IMR-90 (cell line): Measurements from ENCODE around the gene SLC18B1. TPM values are rescaled to one million over a fixed set of nuclear protein-coding genes. Genes with fewer than 3 reads are reported as not detected.

Source experiments
- ATAC-seq: fragments of 200-7000 bp; cut with Tn5 transposase; 2 replicates; pipeline ENCODE4 v1.9.1; 2020; ENCODE audit warnings: low read depth, mild to moderate bottlenecking, moderate library complexity
- BruUV-seq: library from RNA; stranded (reverse); fragments of 400-500 nt; replicated peaks from 2 replicates; lab custom pipeline; 2021; lab: Mats Ljungman, UMichigan
- CTCF ChIA-PET: fragments of 300-600 bp; formaldehyde crosslinking; extraction: SDS; loops from one replicate; lab custom pipeline; 2021; ENCODE audit warnings: antibody characterized with exemption; lab: Yijun Ruan, JAX
- POLR2A ChIA-PET: fragments of 300-600 bp; sonication (Branson Sonifier 250); formaldehyde crosslinking; loops from one replicate; lab custom pipeline; 2022; ENCODE audit warnings: antibody characterized with exemption; ENCODE audit not compliant: unreplicated experiment; lab: Charles Lee
- DNase-seq: peaks from one replicate; pipeline ENCODE4 v3.0.0; 2013
- H2AFZ ChIP-seq: replicated peaks from 2 replicates; pipeline ENCODE3; 2013; ENCODE audit warnings: low read length, mild to moderate bottlenecking; ENCODE audit not compliant: poor library complexity
- H2AK5ac ChIP-seq: 2 replicates; pipeline ENCODE4 v1.6.1; 2013; ENCODE audit warnings: low read depth, low read length, inconsistent platforms
- H2AK9ac ChIP-seq: replicated peaks from 2 replicates; pipeline ENCODE3; 2013; ENCODE audit warnings: mild to moderate bottlenecking, low read depth, low read length, moderate library complexity; ENCODE audit not compliant: poor library complexity
- H2BK120ac ChIP-seq: 2 replicates; pipeline ENCODE4 v1.6.1; 2013; ENCODE audit warnings: low read depth, low read length, inconsistent platforms
- H2BK15ac ChIP-seq: 3 replicates; pipeline ENCODE4 v1.6.1; 2013; ENCODE audit warnings: low read depth, low read length, inconsistent platforms
- H2BK20ac ChIP-seq: 2 replicates; pipeline ENCODE4 v1.6.1; 2013; ENCODE audit warnings: low read depth, mild to moderate bottlenecking, inconsistent platforms, low read length, moderate library complexity
- H2BK5ac ChIP-seq: 2 replicates; pipeline ENCODE4 v1.6.1; 2013; ENCODE audit warnings: mild to moderate bottlenecking, low read depth, low read length, inconsistent platforms; ENCODE audit not compliant: poor library complexity, severe bottlenecking
- H3K14ac ChIP-seq: replicated peaks from 2 replicates; pipeline ENCODE4 v1.6.1; 2013; ENCODE audit warnings: low read depth, low read length, inconsistent platforms
- H3K18ac ChIP-seq: 2 replicates; pipeline ENCODE4 v1.6.1; 2013; ENCODE audit warnings: low read depth, low read length, control low read depth
- H3K23ac ChIP-seq: 2 replicates; pipeline ENCODE4 v1.6.1; 2013; ENCODE audit warnings: low read depth, low read length, inconsistent platforms
- H3K27ac ChIP-seq: 2 replicates; pipeline ENCODE4 v1.5.1; 2013; ENCODE audit warnings: mild to moderate bottlenecking, control low read depth, low read length; ENCODE audit not compliant: insufficient read depth
- H3K27me3 ChIP-seq: 2 replicates; pipeline ENCODE4 v1.6.1; 2013; ENCODE audit warnings: low read length; ENCODE audit not compliant: control insufficient read depth, insufficient read depth
- H3K36me3 ChIP-seq: 2 replicates; pipeline ENCODE4 v1.6.1; 2013; ENCODE audit warnings: low read length, mixed read lengths; ENCODE audit not compliant: control insufficient read depth, insufficient read depth
- H3K4ac ChIP-seq: 2 replicates; pipeline ENCODE4 v1.6.1; 2013; ENCODE audit warnings: low read depth, low read length, inconsistent platforms
- H3K4me1 ChIP-seq: 2 replicates; pipeline ENCODE4 v1.6.1; 2013; ENCODE audit warnings: low read length, mixed read lengths; ENCODE audit not compliant: control insufficient read depth, insufficient read depth
- H3K4me2 ChIP-seq: 2 replicates; pipeline ENCODE4 v1.6.1; 2013; ENCODE audit warnings: low read depth, mild to moderate bottlenecking, control low read depth, low read length, moderate library complexity
- H3K4me3 ChIP-seq: 2 replicates; pipeline ENCODE4 v1.5.1; 2013; ENCODE audit warnings: low read depth, mild to moderate bottlenecking, control low read depth, low read length, moderate library complexity; ENCODE audit not compliant: insufficient read depth
- H3K56ac ChIP-seq: 2 replicates; pipeline ENCODE4 v1.6.1; 2013; ENCODE audit warnings: low read length, inconsistent platforms; ENCODE audit not compliant: insufficient read depth; ENCODE audit errors: extremely low read depth
- H3K79me1 ChIP-seq, 2 experiments: 2 replicates each; pipeline ENCODE4 v1.6.1; 2013; ENCODE audit warnings: low read length in 2 of 2, inconsistent platforms in 1 of 2, low read depth in 1 of 2
- H3K9ac ChIP-seq: 2 replicates; pipeline ENCODE4 v1.6.1; 2013; ENCODE audit warnings: low read depth, low read length, control low read depth
- H3K9me1 ChIP-seq: 2 replicates; pipeline ENCODE4 v1.6.1; 2013; ENCODE audit warnings: low read length, inconsistent platforms; ENCODE audit not compliant: insufficient read depth
- H3K9me3 ChIP-seq: 2 replicates; pipeline ENCODE4 v1.6.1; 2013; ENCODE audit warnings: low read length; ENCODE audit not compliant: control insufficient read depth, insufficient read depth
- H4K20me1 ChIP-seq: 2 replicates; pipeline ENCODE4 v1.6.1; 2013; ENCODE audit warnings: low read length, inconsistent platforms; ENCODE audit not compliant: insufficient read depth
- H4K5ac ChIP-seq: 2 replicates; pipeline ENCODE4 v1.6.1; 2013; ENCODE audit warnings: mild to moderate bottlenecking, low read depth, low read length, control low read depth
- H4K8ac ChIP-seq, 2 experiments: 2 replicates each; pipeline ENCODE4 v1.6.1; 2013; ENCODE audit warnings: low read depth in 2 of 2, low read length in 2 of 2, control low read depth in 1 of 2, inconsistent platforms in 1 of 2
- H4K91ac ChIP-seq: 2 replicates; pipeline ENCODE4 v1.6.1; 2013; ENCODE audit warnings: low read depth, low read length, inconsistent platforms; ENCODE audit not compliant: insufficient read depth
- MAFK ChIP-seq: IDR thresholded peaks from 2 replicates; pipeline ENCODE4 v1.6.1; 2012; ENCODE audit warnings: low read depth, low read length, improper control_type of control experiment
- NFE2L2 ChIP-seq: fragments of 150-350 bp; IDR thresholded peaks from 2 replicates; pipeline ENCODE4 v1.6.1; 2016; ENCODE audit warnings: low read depth, mild to moderate bottlenecking, low read length
- POLR2A ChIP-seq: IDR thresholded peaks from 2 replicates; pipeline ENCODE4 v1.6.1; 2012; ENCODE audit warnings: mild to moderate bottlenecking, low read depth, low read length
- RAD21 ChIP-seq: IDR thresholded peaks from 2 replicates; pipeline ENCODE4 v1.6.1; 2012; ENCODE audit warnings: low read length, improper control_type of control experiment
- RCOR1 ChIP-seq: IDR thresholded peaks from 2 replicates; pipeline ENCODE4 v1.6.1; 2012; ENCODE audit warnings: mild to moderate bottlenecking, low read length, improper control_type of control experiment; ENCODE audit not compliant: insufficient replicate concordance
- SMC3 ChIP-seq: fragments of 150-350 bp; IDR thresholded peaks from 2 replicates; pipeline ENCODE4 v1.6.1; 2016; ENCODE audit warnings: low read depth, mild to moderate bottlenecking, antibody characterized with exemption, low read length, moderate library complexity
- WGBS, 2 experiments: methylation state at CpG; one replicate each; pipeline versions ENCODE4 v1.1.5 to v1.1.7; 2013; ENCODE audit warnings: missing lambda C conversion rate in 2 of 2; ENCODE audit not compliant: insufficient read length in 1 of 2; ENCODE audit errors: extremely low coverage in 2 of 2; 5-methylcytosine and 5-hydroxymethylcytosine counted together
- dilution Hi-C: fragments of 300-500 bp; cut with HindIII; formaldehyde crosslinking; loops from one replicate; pipeline ENCODE4 v1.14.3; 2018; ENCODE audit warnings: low sequenced_read_pairs; ENCODE audit not compliant: unreplicated experiment
- in situ Hi-C: fragments of 300-500 bp; cut with MboI; formaldehyde crosslinking; loops from 3 replicates; pipeline ENCODE4 v1.14.3; 2019; ENCODE audit warnings: low sequenced_read_pairs, inconsistent platforms, mixed read lengths
- intact Hi-C: fragments of 100-400 bp; cut with micrococcal nuclease; formaldehyde crosslinking; loops from 2 replicates; pipeline ENCODE4 v1.10.0; 2022
- polyA plus RNA-seq, 3 experiments: library from polyadenylated mRNA; depleted of rRNA; stranded (reverse); fragments of >200 nt; gene quantifications; 2 replicates each; pipeline ENCODE4 v1.2.3, GENCODE V29; 2012; ENCODE audit warnings: low replicate concordance in 1 of 3
- total RNA-seq: library from RNA; depleted of rRNA; stranded (reverse); fragments of >200 nt; gene quantifications from 2 replicates; pipeline ENCODE4 v1.2.3, GENCODE V29; 2012

SLC18B1 gene
- total and polyA plus RNA-seq, 2 of the 4 experiments (the other 2 are of a cell fraction): 2.4 to 2.5 TPM

DNA sequence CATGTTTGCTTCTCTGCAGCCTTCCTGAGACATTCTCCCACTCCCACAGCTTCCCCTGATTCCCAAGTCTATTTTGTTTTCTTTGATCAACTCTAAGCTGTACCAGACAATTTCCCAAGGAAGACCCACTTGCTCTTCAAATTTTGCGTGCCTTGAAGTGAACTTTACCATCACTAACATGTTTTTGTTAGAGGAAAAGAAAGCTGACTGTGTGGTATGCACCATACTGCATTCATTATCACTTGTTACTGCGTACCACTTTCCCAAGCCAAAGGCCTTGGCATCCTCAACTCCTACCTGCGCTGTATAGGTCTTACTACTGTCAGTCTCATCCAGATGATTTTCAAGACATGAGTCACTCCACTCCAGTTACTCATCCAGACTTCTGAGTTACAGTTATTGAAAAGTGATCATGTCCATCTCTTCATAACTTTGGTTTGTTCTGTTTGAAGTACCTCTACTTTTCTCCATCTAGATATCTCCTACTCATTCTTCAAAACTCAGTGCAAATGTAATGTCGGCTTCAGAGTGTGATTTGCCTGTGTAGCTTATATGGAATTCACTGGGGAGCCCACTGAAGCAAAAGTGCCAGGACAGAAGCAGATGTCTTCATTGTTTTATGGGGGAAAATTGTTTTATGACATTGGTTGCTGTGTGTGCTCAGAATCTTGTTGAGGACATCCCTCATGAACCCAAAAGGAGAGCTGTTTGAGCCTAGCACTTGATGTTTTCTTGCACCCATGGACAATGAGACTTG is 21.1 kb upstream of the SLC18B1 start (continued):
- TF ChIP-seq RCOR1: no peak
- no peak for TF ChIP-seq MAFK

DNA sequence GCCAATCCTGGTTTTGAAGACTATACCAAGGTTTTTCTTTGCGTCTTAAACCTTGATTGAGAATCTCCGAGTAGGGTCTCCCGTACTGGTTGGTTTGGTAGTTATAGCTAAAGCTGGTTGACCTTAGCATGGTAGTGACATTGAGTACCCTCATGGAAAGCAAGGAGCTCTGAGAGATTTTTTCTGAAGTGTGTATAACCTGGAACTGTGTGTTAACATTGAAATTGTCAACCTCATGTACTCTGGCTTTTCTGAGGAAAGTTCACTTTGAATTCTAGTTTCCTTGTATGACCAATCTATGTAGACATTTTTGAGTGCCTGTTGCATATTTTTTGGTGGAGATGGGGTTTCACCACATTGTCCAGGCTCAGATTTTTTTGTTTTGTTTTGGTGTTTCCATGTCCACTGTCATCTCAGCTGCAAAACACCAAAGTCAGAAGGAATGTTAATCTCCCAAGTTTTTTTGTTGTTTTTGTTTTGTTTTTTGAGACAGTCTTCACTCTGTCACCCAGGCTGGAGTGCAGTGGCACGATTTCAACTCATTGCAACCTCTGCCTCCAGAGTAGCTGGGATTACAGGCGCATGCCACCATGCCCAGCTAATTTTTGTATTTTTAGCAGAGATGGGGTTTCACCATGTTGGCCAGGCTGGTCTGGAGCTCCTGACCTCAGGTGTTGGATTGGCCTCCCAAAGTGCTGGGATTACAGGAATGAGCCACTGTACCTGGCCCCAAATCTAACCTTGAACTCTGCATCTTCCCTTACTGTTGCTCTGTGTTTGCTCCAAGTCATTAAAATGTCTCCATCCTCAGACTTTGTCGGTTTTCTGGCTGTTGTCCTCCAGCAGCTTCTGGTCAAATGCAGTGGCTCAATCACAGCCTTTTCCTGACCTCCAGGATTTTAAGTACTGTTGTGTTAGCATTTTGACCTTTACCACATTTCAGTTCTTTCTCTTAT is 20.2 kb upstream of the SLC18B1 start:
- H3K9me3 ChIP-seq: no peaks in the 10 kb centered on the region
- intact Hi-C loops (no loop called here), in situ Hi-C loops (no loop called here), dilution Hi-C loops (no loop called here)
- no CpG with 5 or more reads among the region's 6 CpGs for whole genome bisulfite sequencing, 2 experiments
- no peak overlapping the region for H3K4me3 ChIP-seq
- H4K20me1 ChIP-seq: peaks cover 62% of the 10 kb centered on the region
- no peak overlapping the region for H3K4me2 ChIP-seq
- CTCF ChIA-PET: interaction anchor here (0.6 to 1.5 kb wide), 3 partner anchors 20 to 904 kb away, joined by 3 to 7 read pairs (median 3); partner anchors contain the start of gene SLC18B1
- H3K9ac ChIP-seq: no peak overlapping the region
- no peak overlapping the region for H2AK9ac ChIP-seq
- H3K79me1 ChIP-seq: peaks cover 25 to 55% of the 10 kb centered on the region in 2 experiments
- H4K5ac ChIP-seq: no peak overlapping the region
- H3K9me1 ChIP-seq: peaks cover 13% of the 10 kb centered on the region
- H3K23ac ChIP-seq: no peak overlapping the region
- H2AFZ ChIP-seq: no peak overlapping the region
- ATAC-seq: no peak
- no peak overlapping the region for H3K14ac ChIP-seq
- POLR2A ChIA-PET: no interaction called here
- no peak overlapping the region for H4K91ac ChIP-seq
- H2BK20ac ChIP-seq: no peak overlapping the region
- no peak overlapping the region for H2BK120ac ChIP-seq
- H3K27ac ChIP-seq: no peak overlapping the region
- no peak overlapping the region for H4K8ac ChIP-seq
- H3K4ac ChIP-seq: no peak overlapping the region
- H3K4me1 ChIP-seq: peaks cover 5% of the 10 kb centered on the region
- peak; percentile 30 for DNase-seq
- H3K27me3 ChIP-seq: no peaks in the 10 kb centered on the region
- no peak overlapping the region for H2AK5ac ChIP-seq
- H3K56ac ChIP-seq: no peak overlapping the region
- TF ChIP-seq RAD21 (no peak), NFE2L2 (no peak), POLR2A (peak; percentile 9), SMC3 (no peak)
- H2BK15ac ChIP-seq: no peak overlapping the region
- H3K36me3 ChIP-seq: peaks cover 37% of the 10 kb centered on the region
- H3K18ac ChIP-seq: no peak overlapping the region
- no TSS peak for BruUV-seq
- H2BK5ac ChIP-seq: no peak overlapping the region
